ENCODE data around the gene OPN5. TPM values are rescaled to one million over a fixed set of nuclear protein-coding genes. Genes with fewer than 3 reads are reported as not detected.

Gene OPN5
- total RNA-seq, 2 donors from 2014 or later: not detected

DNA sequence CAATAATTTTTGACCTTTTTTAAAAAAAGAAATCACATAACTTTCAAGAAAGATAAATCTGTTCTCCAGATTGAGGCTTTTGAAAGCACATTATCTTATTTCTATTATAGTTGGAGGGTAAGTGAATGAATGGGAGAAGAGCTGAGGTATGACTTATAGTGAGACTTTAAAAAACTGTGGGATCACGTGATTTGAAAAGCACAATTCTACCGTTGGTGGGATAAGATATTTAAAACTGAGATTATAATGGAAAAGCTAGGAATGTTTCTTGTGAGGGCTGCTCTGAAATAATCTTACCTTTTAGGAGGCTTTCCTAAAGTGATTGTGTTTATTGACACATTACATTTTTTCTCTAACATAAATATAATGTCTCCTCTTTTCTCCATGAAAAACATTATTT, 9.5 kb upstream of the OPN5 start:
- Histone ChIP-seq H3K4me1 (ENCODE audit: control insufficient read depth in 1 of 2, low read depth in 2 of 2) (no peaks in the 10 kb centered on the region), H3K27ac (no peak overlapping the region), H3K4me3 (no peak overlapping the region), H3K9me3 (no peaks in the 10 kb centered on the region), H3K36me3 (no peaks in the 10 kb centered on the region), H3K27me3 (replicated peaks; ENCODE audit: insufficient read depth) (no peaks in the 10 kb centered on the region)
- TF ChIP-seq, protein P1, sequence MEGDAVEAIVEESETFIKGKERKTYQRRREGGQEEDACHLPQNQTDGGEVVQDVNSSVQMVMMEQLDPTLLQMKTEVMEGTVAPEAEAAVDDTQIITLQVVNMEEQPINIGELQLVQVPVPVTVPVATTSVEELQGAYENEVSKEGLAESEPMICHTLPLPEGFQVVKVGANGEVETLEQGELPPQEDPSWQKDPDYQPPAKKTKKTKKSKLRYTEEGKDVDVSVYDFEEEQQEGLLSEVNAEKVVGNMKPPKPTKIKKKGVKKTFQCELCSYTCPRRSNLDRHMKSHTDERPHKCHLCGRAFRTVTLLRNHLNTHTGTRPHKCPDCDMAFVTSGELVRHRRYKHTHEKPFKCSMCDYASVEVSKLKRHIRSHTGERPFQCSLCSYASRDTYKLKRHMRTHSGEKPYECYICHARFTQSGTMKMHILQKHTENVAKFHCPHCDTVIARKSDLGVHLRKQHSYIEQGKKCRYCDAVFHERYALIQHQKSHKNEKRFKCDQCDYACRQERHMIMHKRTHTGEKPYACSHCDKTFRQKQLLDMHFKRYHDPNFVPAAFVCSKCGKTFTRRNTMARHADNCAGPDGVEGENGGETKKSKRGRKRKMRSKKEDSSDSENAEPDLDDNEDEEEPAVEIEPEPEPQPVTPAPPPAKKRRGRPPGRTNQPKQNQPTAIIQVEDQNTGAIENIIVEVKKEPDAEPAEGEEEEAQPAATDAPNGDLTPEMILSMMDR (IDR thresholded peaks at IDR 0.05): no peak
- ATAC-seq (ENCODE audit: insufficient number of reproducible peaks, low FRiP score, low read depth): no peak
- DNase-seq (ENCODE audit: low spot score): no peak

DNA sequence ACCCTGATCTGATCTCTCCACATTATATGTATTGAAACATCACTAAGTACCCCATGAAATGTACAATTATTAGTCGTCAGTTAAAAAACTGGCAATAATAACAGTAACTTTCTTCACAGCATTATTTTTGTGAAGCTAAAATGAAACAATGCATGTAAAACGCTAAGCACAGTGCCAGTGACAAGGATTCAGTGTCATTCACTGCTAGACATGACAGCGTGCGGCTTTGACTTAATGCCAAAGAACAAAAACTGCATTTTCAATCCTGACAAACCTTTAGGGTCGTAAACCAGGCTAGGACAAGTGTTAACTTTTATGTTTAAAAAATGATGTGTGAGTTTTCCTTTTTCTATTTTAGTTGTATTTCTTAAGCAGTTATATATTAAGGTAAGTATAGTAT, 8.8 kb upstream of the OPN5 start:
- ATAC-seq (ENCODE audit: insufficient number of reproducible peaks, low FRiP score, low read depth) (no peak), DNase-seq (ENCODE audit: low spot score) (no peak)
- Histone ChIP-seq H3K4me1 (ENCODE audit: control insufficient read depth in 1 of 2, low read depth in 2 of 2) (no peaks in the 10 kb centered on the region), H3K9me3 (no peaks in the 10 kb centered on the region), H3K27me3 (replicated peaks; ENCODE audit: insufficient read depth) (no peaks in the 10 kb centered on the region), H3K36me3 (no peaks in the 10 kb centered on the region), H3K4me3 (no peak overlapping the region), H3K27ac (no peak overlapping the region)
- TF ChIP-seq, protein P1 (IDR thresholded peaks at IDR 0.05): no peak

DNA sequence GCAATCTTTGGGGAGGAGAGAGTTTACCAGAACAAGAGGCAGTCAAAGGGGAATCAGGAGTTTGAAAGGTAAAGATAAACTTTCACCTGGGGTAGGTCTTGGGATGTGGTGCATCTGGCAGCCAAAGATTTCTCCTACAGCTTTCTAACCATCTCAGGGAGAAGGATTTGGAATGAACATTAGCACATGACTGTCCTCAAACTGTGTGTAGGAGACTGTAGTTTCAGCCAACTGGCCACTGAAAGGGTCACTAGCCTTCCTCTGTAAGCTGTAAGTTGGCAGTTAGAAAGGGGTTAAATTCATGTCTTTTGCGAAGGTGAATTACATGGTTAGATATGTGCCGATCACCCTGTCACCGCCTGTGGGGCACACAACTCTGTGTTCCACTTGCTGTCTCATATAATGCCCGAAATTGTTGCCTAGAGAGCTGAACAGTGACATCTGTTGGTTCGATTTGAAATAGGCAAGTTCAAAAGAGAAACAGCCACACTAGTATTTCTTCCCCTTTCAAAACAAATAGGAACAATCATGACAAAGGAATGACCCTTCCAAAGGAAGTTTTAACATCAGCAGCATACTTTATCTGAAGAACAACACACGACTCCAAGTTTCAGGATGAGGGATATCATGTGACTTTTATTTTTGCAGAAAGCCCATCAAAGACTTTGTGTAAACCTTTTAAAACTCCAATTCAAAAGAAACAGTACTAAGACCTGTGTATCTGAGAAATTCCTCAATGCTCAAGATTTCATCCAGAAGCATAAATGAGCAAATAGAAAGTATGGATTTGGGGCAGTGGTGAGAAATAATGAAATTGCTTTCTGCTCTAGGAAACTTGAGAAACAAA, 1.1 kb upstream of the OPN5 start:
- Histone ChIP-seq H3K4me1 (ENCODE audit: control insufficient read depth in 1 of 2, low read depth in 2 of 2) (no peaks in the 10 kb centered on the region), H3K27me3 (replicated peaks; ENCODE audit: insufficient read depth) (no peaks in the 10 kb centered on the region), H3K9me3 (no peaks in the 10 kb centered on the region), H3K4me3 (peak overlapping the region; percentile 40), H3K27ac (no peak overlapping the region), H3K36me3 (no peaks in the 10 kb centered on the region)
- no peak for DNase-seq (ENCODE audit: low spot score)
- peak; percentile 79 for ATAC-seq (ENCODE audit: insufficient number of reproducible peaks, low FRiP score, low read depth)
- TF ChIP-seq, protein P1 (IDR thresholded peaks at IDR 0.05): peak; percentile 47

DNA sequence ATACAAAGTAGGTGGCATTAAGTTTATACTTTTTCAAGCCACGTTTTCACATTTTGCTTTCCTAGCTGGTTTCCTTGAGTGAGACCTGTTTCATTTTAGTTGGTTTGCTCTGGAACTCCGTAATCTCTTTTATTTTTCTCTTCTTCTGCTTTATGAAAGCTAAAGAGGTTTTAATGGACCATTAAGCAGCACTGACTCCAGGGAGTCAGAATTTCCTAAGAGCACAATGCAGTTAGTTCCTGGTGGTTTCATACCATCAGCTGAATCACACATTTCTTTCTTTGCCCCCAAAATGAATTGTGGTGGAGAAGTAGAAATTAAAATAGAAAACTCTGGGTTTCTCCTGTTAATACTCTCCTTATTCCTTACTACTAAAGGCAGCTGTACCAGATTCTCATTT, 3.4 kb downstream of the OPN5 start:
- Histone ChIP-seq H3K9me3 (no peaks in the 10 kb centered on the region), H3K4me1 (ENCODE audit: control insufficient read depth in 1 of 2, low read depth in 2 of 2) (no peaks in the 10 kb centered on the region), H3K27me3 (replicated peaks; ENCODE audit: insufficient read depth) (no peaks in the 10 kb centered on the region), H3K4me3 (no peak overlapping the region), H3K36me3 (no peaks in the 10 kb centered on the region), H3K27ac (no peak overlapping the region)
- no peak for DNase-seq (ENCODE audit: low spot score)
- TF ChIP-seq, protein P1 (IDR thresholded peaks at IDR 0.05): no peak
- no peak for ATAC-seq (ENCODE audit: insufficient number of reproducible peaks, low FRiP score, low read depth)

DNA sequence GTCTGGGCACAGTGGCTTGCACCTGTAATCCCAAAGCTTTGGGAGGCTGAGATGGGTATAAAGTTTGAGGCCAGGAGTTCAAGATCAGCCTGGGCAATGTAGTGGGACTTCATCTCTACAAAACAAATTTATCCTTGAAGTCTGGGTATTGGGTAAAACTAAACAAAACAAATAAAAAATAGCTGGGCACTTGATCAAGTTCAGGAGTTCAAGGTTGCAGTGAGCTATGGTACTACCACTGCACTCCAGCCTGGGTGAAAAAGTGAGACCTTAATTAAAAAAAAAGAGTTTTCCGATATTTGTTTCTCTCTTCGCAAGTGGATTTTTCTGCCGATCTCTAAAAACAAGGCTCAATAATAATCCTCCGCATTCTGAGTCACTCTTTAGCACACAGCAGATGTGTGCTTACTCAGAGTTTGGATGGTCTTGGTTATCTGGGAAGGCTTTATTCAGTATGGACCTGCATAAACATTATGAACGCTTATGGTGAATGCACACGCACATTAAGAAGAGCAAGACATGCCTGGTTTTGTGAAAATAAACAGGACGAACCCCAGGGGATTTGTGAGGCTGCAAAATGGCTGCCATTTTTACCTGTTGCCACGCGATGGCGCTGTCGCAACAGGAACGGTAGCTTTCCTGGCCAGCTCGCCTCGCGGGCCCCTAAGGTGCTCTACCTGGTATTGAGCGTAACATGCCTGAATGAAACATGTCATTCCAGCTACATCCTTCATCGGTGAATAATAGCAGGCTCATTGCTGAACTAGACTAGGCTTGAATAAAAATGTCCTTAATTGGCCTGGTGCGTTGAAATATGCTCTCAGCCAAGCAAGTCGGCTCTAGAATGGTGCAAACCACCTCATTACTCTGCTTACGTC, 6.0 kb downstream of the OPN5 start:
- TF ChIP-seq, protein P1 (IDR thresholded peaks at IDR 0.05): peak; percentile 72
- Histone ChIP-seq H3K36me3 (no peaks in the 10 kb centered on the region), H3K27ac (no peak overlapping the region), H3K4me1 (ENCODE audit: control insufficient read depth in 1 of 2, low read depth in 2 of 2) (no peaks in the 10 kb centered on the region), H3K9me3 (no peaks in the 10 kb centered on the region), H3K4me3 (peak overlapping the region; percentile 4), H3K27me3 (replicated peaks; ENCODE audit: insufficient read depth) (no peaks in the 10 kb centered on the region)
- DNase-seq (ENCODE audit: low spot score) (no peak), ATAC-seq (ENCODE audit: insufficient number of reproducible peaks, low FRiP score, low read depth) (peak; percentile 17)

Measured in thoracic aorta (tissue), 2 donors.